Measurements from ENCODE around the gene TMEM140. TPM values are rescaled to one million over a fixed set of nuclear protein-coding genes. Genes with fewer than 3 reads are reported as not detected.

TMEM140 gene
- total RNA-seq, 1 experiment from 2014 or later, result 0.81 TPM

- no peak for DNase-seq (ENCODE audit: low read depth)
- in situ Hi-C loops (cut with HindIII; ENCODE audit: low pct_unique_long_range_greater_than_20kb, low sequenced_read_pairs), result no loop called here
Measured at GRCh38 chr7:135186841-135187253, 39.0 kb downstream of the TMEM140 start.

- in situ Hi-C loops (cut with HindIII; ENCODE audit: low pct_unique_long_range_greater_than_20kb, low sequenced_read_pairs), result no loop called here
- DNase-seq (ENCODE audit: low read depth), result no peak
Measured at GRCh38 chr7:135188298-135188984, 40.6 kb downstream of the TMEM140 start.

- DNase-seq (ENCODE audit: low read depth), result no peak
- in situ Hi-C loops (cut with HindIII; ENCODE audit: low pct_unique_long_range_greater_than_20kb, low sequenced_read_pairs), result no loop called here
Measured at GRCh38 chr7:135189221-135189662, 41.4 kb downstream of the TMEM140 start.

GRCh38 chr7:135189961-135190360 is 42.1 kb downstream of the TMEM140 start:
- DNase-seq (ENCODE audit: low read depth), result no peak
- in situ Hi-C loops (cut with HindIII; ENCODE audit: low pct_unique_long_range_greater_than_20kb, low sequenced_read_pairs), result no loop called here

- no peak for DNase-seq (ENCODE audit: low read depth)
- in situ Hi-C loops (cut with HindIII; ENCODE audit: low pct_unique_long_range_greater_than_20kb, low sequenced_read_pairs), result no loop called here
Measured at GRCh38 chr7:135190703-135191102, 42.8 kb downstream of the TMEM140 start.

GRCh38 chr7:135192914-135193536 is 45.2 kb downstream of the TMEM140 start:
- no peak for DNase-seq (ENCODE audit: low read depth)
- in situ Hi-C loops (cut with HindIII; ENCODE audit: low pct_unique_long_range_greater_than_20kb, low sequenced_read_pairs), result no loop called here

GRCh38 chr7:135193615-135194081 is 45.8 kb downstream of the TMEM140 start:
- in situ Hi-C loops (cut with HindIII; ENCODE audit: low pct_unique_long_range_greater_than_20kb, low sequenced_read_pairs), result no loop called here
- no peak for DNase-seq (ENCODE audit: low read depth)

- in situ Hi-C loops (cut with HindIII; ENCODE audit: low pct_unique_long_range_greater_than_20kb, low sequenced_read_pairs), result no loop called here
- DNase-seq (ENCODE audit: low read depth), result no peak
Measured at GRCh38 chr7:135194494-135195095, 46.7 kb downstream of the TMEM140 start.

- in situ Hi-C loops (cut with HindIII; ENCODE audit: low pct_unique_long_range_greater_than_20kb, low sequenced_read_pairs), result no loop called here
- no peak for DNase-seq (ENCODE audit: low read depth)
Measured at GRCh38 chr7:135195156-135195555, 47.3 kb downstream of the TMEM140 start.

- DNase-seq (ENCODE audit: low read depth), result no peak
- in situ Hi-C loops (cut with HindIII; ENCODE audit: low pct_unique_long_range_greater_than_20kb, low sequenced_read_pairs), result no loop called here
Measured at GRCh38 chr7:135195968-135196629, 48.2 kb downstream of the TMEM140 start.

- in situ Hi-C loops (cut with HindIII; ENCODE audit: low pct_unique_long_range_greater_than_20kb, low sequenced_read_pairs), result no loop called here
- DNase-seq (ENCODE audit: low read depth), result no peak
Measured at GRCh38 chr7:135197343-135197742, 49.5 kb downstream of the TMEM140 start.

- in situ Hi-C loops (cut with HindIII; ENCODE audit: low pct_unique_long_range_greater_than_20kb, low sequenced_read_pairs), result no loop called here
- DNase-seq (ENCODE audit: low read depth), result no peak
Measured at GRCh38 chr7:135197906-135198655, 50.2 kb downstream of the TMEM140 start.

GRCh38 chr7:135199439-135199838 is 51.6 kb downstream of the TMEM140 start:
- DNase-seq (ENCODE audit: low read depth), result no peak
- in situ Hi-C loops (cut with HindIII; ENCODE audit: low pct_unique_long_range_greater_than_20kb, low sequenced_read_pairs), result no loop called here

- in situ Hi-C loops (cut with HindIII; ENCODE audit: low pct_unique_long_range_greater_than_20kb, low sequenced_read_pairs), result no loop called here
- DNase-seq (ENCODE audit: low read depth), result no peak
Measured at GRCh38 chr7:135200821-135201331, 53.0 kb downstream of the TMEM140 start.

- no peak for DNase-seq (ENCODE audit: low read depth)
- in situ Hi-C loops (cut with HindIII; ENCODE audit: low pct_unique_long_range_greater_than_20kb, low sequenced_read_pairs), result no loop called here
Measured at GRCh38 chr7:135201350-135201749, 53.5 kb downstream of the TMEM140 start.

- DNase-seq (ENCODE audit: low read depth), result no peak
- in situ Hi-C loops (cut with HindIII; ENCODE audit: low pct_unique_long_range_greater_than_20kb, low sequenced_read_pairs), result no loop called here
Measured at GRCh38 chr7:135204341-135204749, 56.5 kb downstream of the TMEM140 start.

GRCh38 chr7:135204876-135205275 is 57.0 kb downstream of the TMEM140 start:
- in situ Hi-C loops (cut with HindIII; ENCODE audit: low pct_unique_long_range_greater_than_20kb, low sequenced_read_pairs), result no loop called here
- DNase-seq (ENCODE audit: low read depth), result no peak

- DNase-seq (ENCODE audit: low read depth), result no peak
- in situ Hi-C loops (cut with HindIII; ENCODE audit: low pct_unique_long_range_greater_than_20kb, low sequenced_read_pairs), result no loop called here
Measured at GRCh38 chr7:135205850-135206249, 58.0 kb downstream of the TMEM140 start.

Data from Caki2 (cell line).